ENCODE data around the gene NT5C3B.

DNA sequence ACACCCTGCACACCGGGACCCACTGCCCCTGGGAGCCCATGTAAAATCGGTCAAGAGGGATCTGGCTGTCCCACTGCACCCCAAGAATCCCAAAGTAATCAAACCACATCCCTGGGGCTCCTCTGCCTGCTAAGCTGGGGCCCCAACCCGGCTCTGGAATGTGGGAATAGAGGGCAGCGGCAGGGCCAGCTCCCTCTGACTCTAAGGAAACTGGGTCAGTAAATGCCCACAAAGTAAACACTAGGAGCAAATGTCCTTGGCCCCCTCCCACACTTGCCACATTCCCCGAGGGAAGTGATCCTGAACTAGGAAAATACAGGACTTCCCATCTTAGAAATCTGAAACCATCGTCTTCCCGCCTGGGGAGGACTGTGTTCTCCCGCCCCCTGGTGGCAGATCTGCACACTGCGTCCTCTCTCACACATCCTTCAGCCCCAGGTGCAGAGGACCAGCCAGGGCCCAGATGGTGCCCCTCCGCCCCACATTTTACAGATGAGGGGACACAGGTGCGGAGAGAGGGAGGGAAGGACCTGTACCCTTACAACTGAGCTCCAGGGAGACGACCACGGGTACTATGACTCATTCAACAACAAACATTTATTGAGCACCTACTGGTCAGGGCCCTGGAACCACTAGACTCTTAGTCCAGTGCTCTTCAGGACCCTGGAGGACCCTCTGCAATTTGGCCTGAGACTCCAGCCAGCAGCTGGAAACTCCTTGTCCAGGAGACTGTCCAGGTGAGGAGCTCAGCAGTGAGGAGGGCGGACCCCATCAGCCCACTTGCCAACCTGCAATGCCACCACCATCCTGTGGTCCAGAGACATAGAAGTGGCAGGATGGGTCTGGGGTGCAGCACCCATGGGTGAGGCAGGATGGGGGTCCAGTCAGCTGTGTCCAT is 34.4 kb downstream of the NT5C3B start:
- TF ChIP-seq, protein P1, sequence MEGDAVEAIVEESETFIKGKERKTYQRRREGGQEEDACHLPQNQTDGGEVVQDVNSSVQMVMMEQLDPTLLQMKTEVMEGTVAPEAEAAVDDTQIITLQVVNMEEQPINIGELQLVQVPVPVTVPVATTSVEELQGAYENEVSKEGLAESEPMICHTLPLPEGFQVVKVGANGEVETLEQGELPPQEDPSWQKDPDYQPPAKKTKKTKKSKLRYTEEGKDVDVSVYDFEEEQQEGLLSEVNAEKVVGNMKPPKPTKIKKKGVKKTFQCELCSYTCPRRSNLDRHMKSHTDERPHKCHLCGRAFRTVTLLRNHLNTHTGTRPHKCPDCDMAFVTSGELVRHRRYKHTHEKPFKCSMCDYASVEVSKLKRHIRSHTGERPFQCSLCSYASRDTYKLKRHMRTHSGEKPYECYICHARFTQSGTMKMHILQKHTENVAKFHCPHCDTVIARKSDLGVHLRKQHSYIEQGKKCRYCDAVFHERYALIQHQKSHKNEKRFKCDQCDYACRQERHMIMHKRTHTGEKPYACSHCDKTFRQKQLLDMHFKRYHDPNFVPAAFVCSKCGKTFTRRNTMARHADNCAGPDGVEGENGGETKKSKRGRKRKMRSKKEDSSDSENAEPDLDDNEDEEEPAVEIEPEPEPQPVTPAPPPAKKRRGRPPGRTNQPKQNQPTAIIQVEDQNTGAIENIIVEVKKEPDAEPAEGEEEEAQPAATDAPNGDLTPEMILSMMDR (IDR thresholded peaks at IDR 0.05; ENCODE audit: insufficient read depth, low read length, poor library complexity, severe bottlenecking): peak; percentile 94
- TF ChIP-seq EZH2phosphoT487 (conservative IDR thresholded peaks at IDR 0.05; ENCODE audit: low read length): no peak
